Activated CD8-positive, alpha-beta memory T cell treated with anti-CD3 and anti-CD28 coated beads for 48 hours (primary cell): Measurements from ENCODE around the gene TESK1.
A peak's percentile ranks its signal among the peaks of the same experiment; 100 is the strongest.
"Not testable (repeated sequence)": the region's sequence is repeated elsewhere in the genome, so short reads cannot be mapped to it uniquely, and the experiment has no call there.

Source experiments
- DNase-seq, 3 experiments: peaks; one replicate each; pipeline ENCODE4 v3.0.0-alpha.2; 2020; ENCODE audit warnings: low read depth in 2 of 3, low spot score in 2 of 3

Gene TESK1

DNA sequence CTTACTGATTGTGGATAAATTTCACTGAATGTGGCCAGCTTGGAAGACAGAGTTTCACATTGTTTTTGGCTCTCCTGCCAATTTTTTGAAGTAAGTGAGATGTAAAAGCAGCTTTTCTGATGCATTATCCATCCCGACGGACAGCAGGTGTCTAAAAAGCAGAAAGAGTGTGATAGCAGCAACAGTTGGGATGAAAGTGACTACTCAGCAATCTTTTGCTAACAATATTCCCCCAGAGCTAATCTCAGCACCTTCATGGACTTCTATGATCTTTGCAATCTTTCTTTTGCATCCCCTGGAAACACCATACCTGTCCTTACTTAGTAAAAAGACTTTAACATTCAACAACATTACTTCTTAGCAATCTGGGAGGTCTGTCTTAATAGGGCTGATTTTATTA lies 7.8 kb downstream of the TESK1 start:
- DNase-seq, result no peak

DNA sequence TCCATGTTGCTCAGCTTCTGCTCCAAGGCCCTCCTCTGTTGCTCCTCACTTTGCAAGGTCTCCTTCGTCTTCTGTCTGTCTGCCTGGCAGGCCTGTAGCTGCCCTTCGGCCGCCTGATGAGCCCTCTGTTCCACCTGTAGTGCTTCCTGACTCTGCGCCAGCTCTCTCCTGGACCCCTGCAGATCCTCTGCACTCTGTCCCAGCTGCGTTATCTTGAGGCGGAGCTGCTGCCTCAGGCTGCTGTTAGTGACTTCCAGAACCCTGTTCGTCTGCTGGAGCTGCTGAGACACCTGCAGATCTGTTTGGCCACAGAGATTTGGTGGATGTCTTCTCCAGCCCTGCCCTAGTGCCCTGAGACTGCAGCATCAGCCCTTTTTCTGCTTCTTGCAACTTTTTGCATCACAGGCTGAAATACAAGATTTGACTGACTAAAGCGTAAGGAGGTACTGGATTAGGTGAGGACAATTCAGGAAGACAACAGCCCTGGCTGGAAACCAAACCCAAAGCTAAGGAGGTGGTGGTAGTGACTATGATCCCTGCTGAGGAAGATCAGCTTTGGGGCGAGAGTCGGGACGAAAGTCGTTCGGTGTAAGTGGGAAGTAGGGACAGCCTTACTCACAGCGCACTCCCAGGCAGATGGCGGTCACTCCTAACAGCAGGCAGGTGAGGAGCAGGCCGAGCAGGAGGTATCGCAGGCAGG lies 11.1 kb downstream of the TESK1 start:
- DNase-seq, result no peak

DNA sequence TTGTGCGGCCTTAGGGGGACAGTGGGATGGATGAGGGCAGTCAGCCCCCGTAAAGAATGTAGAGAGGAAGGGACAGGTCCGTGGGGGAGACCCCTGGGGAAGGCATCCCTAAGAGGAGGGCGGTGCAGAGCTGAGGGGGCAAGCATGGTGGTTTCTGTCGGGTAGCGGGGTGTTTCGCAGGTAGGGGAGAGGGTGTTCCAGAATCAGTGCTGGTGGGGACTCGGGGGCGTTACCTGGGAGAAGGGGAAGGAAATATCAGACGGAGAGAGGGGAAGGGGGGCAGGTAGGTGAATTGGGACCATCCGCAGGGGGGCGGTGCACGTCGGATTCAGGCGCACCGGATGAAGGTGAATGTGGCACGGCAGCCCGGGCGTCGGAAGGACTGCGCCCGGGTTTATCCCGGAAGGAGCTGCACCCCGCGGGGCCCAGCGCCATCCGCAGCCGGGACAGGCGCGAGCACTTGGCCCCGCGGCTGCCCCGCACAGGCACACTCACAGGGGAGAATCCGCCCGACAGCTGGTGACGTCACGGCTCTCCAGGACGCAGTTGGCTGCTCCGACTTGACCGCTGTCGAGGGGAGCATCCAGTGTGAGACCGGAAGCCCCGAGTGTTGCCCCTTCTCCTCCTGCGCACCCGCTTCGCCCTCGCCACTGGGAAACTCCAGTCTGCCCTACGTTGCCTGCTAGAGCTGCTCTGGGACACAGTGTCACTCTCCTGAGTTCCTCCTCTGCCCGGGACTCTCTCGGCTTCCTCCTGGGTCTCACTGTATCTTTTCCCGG lies 11.8 kb downstream of the TESK1 start:
- DNase-seq, result peak in 2 of 3 experiments; percentile 58 to 68

DNA sequence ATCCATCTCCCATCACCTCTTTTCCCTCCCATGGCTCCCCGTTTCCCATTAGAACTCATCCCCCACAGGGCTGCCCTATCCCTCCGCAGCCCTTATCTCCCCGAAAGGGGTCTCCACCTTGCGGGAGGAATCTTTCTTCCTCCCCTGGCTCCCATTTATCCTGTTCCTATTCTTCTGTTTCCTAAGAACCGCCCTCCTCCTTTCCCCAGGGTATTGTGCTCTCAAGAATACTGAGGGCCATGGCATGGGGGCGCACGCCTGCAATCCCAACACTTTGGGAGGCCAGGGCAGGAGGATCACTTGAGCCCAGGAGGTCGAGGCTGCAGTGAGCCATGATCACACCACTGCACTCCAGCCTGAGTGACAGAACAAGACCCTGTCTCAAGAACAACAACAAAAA lies 12.5 kb downstream of the TESK1 start:
- DNase-seq, result no peak

DNA sequence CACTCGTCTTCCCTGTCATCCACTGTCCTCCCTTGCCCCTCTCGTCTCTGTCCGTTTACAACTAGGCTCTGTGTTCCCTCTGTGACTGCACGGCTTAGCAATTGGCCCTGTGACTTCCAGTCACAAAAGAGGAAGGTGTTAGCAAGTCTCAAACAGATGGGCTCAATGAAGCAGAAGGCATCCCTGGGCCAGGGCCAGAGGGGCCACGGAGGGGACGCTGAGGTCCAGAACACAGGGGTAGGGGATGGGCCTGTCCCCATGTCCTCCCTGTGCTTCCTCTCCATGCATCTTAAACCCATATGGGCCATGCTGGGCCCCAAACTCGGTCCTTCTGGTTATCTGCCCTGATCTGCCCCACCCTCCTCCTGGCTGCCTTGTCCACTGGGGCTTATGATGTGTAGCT lies 13.3 kb downstream of the TESK1 start, which contains the start of gene CD72:
Gene CD72, minus strand, starts transcription at position 89 of the 403 bp plus-strand sequence. CDS start 110 bp downstream, outside the sequence.
- DNase-seq, result no peak

DNA sequence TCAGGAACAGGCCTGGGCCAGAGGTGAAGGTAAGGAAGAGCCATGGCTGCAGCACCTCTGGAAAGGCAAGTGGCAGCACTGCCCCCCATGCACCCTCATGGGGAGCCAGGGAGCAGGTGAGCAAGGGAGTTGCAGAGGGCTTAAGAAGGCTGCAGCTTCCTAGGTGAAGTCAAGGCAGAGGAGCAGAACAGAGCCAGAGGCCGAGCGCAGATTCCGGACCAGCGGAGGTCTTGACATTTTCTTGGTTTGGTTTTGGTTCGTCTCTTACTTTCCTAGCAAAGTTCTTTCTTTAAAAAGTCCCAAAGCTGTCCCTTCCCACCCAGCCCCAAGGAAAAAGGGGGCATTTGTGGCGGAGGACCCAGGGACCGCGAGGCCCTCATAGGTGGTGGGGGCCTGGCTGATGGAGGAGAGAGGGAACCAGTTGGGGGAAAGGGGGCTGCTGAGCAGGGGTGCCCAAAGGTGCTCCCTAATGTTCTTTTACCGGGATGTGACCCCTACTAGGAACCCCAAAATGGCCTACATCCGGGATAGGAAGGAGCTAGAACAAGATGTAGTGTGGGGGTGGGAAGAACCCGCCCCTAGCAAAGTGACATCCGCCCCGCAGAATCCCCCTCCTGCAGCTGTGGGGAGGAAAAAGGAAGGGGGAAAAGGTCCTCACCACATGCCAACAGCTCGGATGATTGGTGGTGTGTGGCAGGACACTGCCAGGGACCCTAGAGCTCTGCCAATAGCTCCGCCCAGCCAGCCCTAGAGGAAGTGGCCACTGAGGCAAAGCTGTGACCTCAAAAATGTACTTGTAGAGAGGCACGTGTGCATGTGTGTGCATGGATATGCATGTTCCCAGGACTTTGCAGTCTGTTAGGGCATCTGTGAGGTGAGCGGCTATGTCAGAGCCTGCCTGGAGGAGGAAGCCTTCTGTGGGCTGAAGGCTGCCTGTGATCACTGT lies 14.1 kb downstream of the TESK1 start:
- DNase-seq, result peak in 2 of 3 experiments; percentile 18 to 50

DNA sequence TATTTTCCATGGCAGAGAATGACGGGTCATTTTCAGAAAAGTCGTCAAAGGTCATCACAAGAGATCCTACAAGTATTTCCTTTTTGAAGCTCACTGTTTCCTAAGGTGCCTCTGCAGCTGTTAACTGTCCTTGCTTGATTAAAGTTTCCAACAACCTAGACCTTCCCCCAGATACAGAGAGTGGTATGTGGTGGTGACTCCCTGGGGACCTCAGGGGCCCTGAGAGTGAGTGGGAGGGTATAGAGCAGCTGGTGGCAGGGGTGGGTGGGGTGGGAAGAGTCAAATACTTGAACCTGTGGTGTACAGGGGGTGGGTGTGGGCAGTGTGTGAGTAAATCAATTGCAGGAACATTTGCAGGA lies 14.7 kb downstream of the TESK1 start:
- no peak for DNase-seq

DNA sequence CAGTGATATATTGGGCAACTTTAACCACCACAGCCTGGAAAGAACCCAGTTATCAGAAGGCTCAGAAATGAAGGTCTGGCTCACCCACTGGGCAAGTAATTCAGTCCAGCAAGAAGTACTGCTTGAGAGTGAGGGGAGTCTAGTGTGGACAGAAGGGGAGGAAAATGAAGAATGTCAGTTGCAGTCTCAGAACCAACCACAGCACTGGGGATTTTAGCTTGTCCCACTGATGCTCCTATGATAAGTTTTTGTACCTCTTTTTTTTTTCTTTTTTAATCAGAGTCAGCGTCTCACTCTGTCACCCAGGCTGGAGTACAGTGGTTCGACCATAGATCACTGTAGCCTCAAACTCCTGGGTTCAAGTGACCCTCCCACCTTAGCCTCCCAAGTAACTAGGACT lies 22.5 kb downstream of the TESK1 start:
- DNase-seq, result no peak

DNA sequence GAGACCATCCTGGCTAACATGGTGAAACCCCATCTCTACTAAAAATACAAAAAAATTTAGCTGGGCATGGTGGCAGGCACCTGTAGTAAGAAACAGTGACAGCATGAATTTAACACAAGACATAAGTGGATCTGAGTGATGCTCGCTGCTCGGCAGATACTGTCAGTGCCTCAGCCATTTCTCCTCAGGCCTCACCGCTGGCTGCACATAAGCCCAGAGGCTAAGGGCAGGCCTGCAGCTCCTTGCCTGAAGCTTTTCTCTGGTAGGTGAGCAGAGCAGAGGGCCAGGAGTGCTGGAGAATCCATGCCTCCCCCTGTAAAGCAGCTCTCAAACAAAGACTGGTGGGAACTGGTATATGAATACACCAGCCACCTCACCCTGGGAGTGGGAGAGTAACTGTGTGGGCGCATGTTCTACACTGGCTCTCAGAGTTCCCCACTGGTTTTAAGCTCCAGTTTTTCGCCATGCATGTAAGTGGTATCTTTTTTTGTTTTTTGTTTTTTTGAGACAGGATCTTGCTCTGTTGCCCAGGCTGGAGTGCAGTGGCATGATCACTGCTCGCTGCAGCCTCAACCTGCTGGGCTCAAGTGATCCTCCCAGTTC lies 23.4 kb downstream of the TESK1 start:
- no peak for DNase-seq

DNA sequence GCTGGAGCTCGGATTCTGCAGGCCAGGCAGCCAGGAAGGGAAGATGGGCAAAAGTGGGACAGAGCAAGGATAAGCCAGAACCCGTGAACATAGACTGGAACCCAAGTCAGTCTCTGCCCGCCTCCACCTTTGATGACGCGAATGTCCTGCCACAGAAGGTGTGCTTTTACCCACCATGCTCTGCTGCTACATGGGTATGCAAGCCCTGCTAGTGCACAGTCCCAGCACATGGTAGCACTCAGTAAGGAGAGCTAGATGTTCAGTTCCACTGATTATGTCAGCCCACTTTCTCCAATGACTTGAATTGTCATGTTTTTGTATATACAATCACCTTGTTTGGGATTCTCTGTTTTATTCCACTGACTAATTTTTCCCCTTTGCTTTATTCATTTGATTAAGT lies 24.5 kb downstream of the TESK1 start:
- DNase-seq, result no peak

DNA sequence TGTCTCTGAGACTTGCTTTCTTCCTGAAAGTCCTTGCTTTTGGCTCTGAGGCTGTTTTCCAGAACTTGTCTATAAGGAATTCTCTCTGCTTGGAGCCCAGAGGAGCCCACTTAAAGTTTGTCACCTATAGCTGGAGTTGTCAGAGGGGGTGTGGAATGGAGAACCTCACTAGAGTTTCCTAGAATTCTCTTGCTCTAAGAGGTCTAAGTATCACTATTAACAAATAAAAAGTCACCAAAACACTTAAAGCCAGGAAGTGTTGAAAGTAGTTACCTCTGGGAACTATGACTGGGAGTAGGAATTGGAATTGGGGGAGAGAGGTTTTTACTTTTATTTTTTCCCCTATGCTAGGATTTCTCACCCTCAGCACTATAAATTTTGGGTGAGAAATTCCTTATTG lies 30.7 kb downstream of the TESK1 start:
- no peak for DNase-seq

DNA sequence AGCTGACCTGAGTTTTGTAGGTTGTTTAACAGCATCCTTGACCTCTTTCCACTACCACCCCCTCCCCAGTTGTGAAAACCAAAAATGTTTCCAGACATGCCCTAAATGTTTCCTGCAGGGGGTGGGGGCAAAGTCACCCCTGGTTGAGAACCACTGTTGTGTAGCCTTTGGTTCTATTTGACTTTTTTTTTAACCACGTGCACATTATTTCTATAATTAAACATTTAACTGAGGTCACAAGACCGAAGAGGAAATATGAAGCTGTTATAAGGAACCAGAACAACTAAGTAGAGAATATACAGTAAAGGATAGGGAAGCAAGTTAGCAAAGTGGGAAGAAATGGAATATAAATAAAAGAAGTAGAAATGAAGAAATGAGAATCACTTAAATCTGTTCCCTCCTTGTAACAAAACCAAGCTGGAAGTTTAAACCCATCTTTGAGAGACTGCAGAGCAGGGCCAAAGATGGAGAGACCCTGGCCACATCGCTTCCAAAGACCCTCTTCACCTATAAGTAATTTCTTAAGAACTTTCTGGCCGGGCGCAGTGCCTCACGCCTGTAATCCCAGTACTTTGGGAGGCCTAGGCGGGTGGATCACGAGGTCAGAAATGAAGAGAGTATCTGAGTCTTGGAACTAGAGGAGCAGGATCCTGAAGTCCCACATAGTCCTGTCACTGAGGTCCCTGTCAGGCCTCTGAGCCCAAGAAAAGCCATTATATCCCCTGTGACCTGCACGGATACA lies 31.2 kb downstream of the TESK1 start:
- no peak for DNase-seq

DNA sequence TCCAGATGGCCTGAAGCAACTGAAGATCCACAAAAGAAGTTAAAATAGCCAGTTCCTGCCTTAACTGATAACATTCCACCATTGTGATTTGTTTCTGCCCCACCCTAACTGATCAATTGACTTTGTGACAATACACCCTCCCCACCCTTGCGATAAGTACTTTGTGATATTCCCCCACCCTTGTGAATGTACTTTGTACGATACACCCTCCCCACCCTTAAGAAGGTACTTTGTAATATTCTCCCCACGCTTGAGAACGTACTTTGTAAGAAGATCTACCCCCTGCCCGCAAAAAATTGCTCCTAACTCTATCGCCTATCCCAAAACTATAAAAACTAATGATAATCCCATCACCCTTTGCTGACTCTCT lies 31.8 kb downstream of the TESK1 start:
- DNase-seq, result not testable (repeated sequence)

DNA sequence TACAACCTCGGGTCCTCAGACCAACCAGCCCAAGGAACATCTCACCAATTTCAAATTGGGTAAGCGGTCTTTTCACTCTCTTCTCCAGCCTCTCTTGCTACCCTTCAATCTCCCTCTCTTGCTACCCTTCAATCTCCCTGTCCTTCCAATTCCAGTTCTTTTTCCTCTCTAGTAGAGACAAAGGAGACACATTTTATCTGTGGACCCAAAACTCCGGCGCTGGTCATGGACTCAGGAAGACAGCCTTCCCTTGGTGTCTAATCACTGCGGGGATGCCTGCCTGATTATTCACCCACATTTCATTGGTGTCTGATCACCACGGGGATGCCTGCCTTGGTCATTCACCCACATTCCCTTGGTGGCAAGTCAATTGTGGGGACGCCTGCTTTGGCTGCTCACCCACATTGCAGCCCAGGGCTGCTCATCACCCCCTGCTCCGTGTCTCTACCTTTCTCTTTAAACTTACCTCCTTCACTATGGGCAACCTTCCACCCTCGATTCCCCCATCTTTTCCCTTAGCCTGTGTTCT lies 32.4 kb downstream of the TESK1 start:
- not testable (repeated sequence) for DNase-seq

DNA sequence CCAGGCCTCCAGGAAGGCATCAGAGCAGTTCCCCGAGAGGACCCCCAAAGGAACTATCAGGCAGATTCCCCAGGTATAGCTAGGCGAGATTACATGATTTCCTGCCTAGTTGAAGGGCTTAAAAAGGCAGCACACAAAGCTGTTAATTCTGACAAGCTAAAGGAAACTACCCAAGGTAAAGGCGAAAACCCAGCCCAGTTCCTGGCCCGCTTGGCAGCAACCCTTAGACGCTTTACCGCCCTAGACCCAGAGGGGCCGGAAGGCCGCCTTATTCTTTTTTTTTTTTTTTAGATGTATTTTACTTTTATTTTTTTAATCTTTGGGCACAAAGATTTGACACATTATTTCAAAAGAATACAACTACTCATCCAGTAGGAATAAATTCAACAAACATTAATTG lies 33.7 kb downstream of the TESK1 start:
- DNase-seq, result not testable (repeated sequence)

DNA sequence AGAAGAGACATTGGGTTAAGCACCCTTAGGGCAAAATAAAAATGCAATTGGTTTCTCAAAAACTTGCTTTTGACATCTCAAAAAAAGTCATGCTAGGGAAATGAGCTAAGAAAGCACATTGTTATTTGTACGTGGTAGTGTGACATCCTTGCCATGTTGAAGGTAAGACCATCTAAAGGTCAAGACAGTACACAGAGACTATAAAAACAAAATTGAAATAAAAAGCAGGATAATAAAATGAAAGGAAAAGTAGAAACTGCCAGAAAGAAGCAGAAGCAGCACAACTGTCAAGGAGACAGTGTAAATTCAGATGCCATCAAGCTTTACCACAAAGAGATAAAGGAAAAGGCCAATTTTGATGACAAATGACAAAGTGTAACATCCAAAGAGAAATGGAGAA lies 34.2 kb downstream of the TESK1 start:
- DNase-seq, result not testable (repeated sequence)

DNA sequence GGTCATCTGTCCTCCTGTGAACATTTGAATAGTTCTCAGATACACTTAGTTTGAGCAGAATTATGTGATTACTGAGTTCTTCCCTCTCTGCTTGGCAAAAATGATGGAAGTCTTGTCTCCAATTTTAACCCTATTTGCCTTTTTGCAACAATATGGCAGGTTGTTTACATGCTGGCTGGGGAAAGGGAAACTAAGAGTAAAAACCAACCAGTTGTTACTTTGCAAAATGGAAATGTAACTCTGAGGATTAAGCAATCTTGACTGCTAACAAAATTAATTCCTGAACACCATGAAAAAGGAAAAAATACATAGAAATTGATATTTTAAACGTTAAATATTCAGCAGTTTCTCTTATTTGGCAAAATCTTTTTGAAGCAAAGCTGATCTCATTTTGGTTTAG lies 34.6 kb downstream of the TESK1 start:
- no peak for DNase-seq

DNA sequence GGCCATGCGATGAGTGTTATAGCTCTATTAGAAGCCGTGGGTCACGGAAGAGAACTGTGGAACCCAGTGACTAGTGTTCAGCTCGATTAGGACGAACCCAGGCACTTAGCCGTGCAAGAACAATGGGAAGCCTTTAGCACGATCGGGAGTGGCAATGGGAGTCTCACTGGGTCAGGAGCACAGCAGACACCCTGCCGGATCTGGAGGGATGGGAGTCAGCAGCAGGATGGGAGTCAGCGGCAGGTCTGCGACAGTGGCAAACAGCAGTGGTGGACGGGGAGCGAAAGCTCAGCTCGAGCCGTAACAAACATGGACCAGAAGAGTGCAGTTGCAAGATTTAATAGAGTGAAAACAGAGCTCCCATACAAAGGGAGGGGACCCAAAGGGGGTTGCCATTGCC lies 35.4 kb downstream of the TESK1 start:
- DNase-seq, result not testable (repeated sequence)

DNA sequence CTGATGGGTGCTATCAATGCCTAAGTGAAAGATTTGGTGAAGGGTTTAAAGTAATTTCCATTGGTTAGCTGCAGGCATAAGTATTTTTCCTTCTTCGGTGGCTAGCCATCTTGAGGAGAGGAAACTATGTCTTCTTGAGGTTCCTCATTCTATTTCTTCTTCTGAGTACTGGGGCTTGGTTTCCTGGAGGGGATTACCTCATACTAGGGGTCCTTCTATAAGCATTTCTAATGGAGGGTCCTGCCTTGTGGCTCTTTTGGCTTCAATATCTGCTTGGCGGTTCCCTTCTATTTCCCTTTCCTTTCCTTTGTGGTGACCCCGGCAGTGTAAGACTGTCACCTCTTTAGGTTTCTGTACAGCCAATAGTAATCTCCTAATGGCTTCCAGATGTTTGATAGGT lies 36.4 kb downstream of the TESK1 start:
- not testable (repeated sequence) for DNase-seq

DNA sequence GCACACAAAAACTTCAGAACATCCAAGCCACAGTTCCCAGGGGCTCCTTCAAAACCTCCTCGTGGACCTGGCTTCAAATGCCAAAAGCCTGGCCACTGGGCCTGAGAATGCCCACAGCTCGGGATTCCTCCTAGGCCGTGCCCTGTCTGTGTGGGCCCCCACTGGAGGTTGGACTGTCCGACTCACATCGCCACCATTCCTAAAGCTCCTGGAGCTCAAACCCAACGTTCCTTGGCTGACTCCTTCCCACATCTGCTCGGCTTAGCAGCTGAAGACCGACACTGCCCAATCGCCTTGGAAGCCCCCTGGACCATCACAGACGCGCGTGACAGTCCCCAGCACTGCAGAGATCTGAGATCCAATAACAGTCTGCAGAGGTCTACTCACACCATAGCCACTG lies 38.0 kb downstream of the TESK1 start:
- no peak for DNase-seq
